IMR-90 (cell line): ENCODE data around the gene AKIRIN2. TPM values are rescaled to one million over a fixed set of nuclear protein-coding genes. Genes with fewer than 3 reads are reported as not detected.

ENCODE experiments used
- ATAC-seq: fragments of 200-7000 bp; cut with Tn5 transposase; 2 replicates; pipeline ENCODE4 v1.9.1; 2020; ENCODE audit warnings: low read depth, mild to moderate bottlenecking, moderate library complexity
- BruUV-seq: library from RNA; stranded (reverse); fragments of 400-500 nt; replicated peaks from 2 replicates; lab custom pipeline; 2021; lab: Mats Ljungman, UMichigan
- CTCF ChIA-PET: fragments of 300-600 bp; formaldehyde crosslinking; extraction: SDS; loops from one replicate; lab custom pipeline; 2021; ENCODE audit warnings: antibody characterized with exemption; lab: Yijun Ruan, JAX
- POLR2A ChIA-PET: fragments of 300-600 bp; sonication (Branson Sonifier 250); formaldehyde crosslinking; loops from one replicate; lab custom pipeline; 2022; ENCODE audit warnings: antibody characterized with exemption; ENCODE audit not compliant: unreplicated experiment; lab: Charles Lee
- DNase-seq: peaks from one replicate; pipeline ENCODE4 v3.0.0; 2013
- H2AFZ ChIP-seq: replicated peaks from 2 replicates; pipeline ENCODE3; 2013; ENCODE audit warnings: low read length, mild to moderate bottlenecking; ENCODE audit not compliant: poor library complexity
- H2AK5ac ChIP-seq: 2 replicates; pipeline ENCODE4 v1.6.1; 2013; ENCODE audit warnings: low read depth, low read length, inconsistent platforms
- H2AK9ac ChIP-seq: replicated peaks from 2 replicates; pipeline ENCODE3; 2013; ENCODE audit warnings: mild to moderate bottlenecking, low read depth, low read length, moderate library complexity; ENCODE audit not compliant: poor library complexity
- H2BK120ac ChIP-seq: 2 replicates; pipeline ENCODE4 v1.6.1; 2013; ENCODE audit warnings: low read depth, low read length, inconsistent platforms
- H2BK15ac ChIP-seq: 3 replicates; pipeline ENCODE4 v1.6.1; 2013; ENCODE audit warnings: low read depth, low read length, inconsistent platforms
- H2BK20ac ChIP-seq: 2 replicates; pipeline ENCODE4 v1.6.1; 2013; ENCODE audit warnings: low read depth, mild to moderate bottlenecking, inconsistent platforms, low read length, moderate library complexity
- H2BK5ac ChIP-seq: 2 replicates; pipeline ENCODE4 v1.6.1; 2013; ENCODE audit warnings: mild to moderate bottlenecking, low read depth, low read length, inconsistent platforms; ENCODE audit not compliant: poor library complexity, severe bottlenecking
- H3K14ac ChIP-seq: replicated peaks from 2 replicates; pipeline ENCODE4 v1.6.1; 2013; ENCODE audit warnings: low read depth, low read length, inconsistent platforms
- H3K18ac ChIP-seq: 2 replicates; pipeline ENCODE4 v1.6.1; 2013; ENCODE audit warnings: low read depth, low read length, control low read depth
- H3K23ac ChIP-seq: 2 replicates; pipeline ENCODE4 v1.6.1; 2013; ENCODE audit warnings: low read depth, low read length, inconsistent platforms
- H3K27ac ChIP-seq: 2 replicates; pipeline ENCODE4 v1.5.1; 2013; ENCODE audit warnings: mild to moderate bottlenecking, control low read depth, low read length; ENCODE audit not compliant: insufficient read depth
- H3K27me3 ChIP-seq: 2 replicates; pipeline ENCODE4 v1.6.1; 2013; ENCODE audit warnings: low read length; ENCODE audit not compliant: control insufficient read depth, insufficient read depth
- H3K36me3 ChIP-seq: 2 replicates; pipeline ENCODE4 v1.6.1; 2013; ENCODE audit warnings: low read length, mixed read lengths; ENCODE audit not compliant: control insufficient read depth, insufficient read depth
- H3K4ac ChIP-seq: 2 replicates; pipeline ENCODE4 v1.6.1; 2013; ENCODE audit warnings: low read depth, low read length, inconsistent platforms
- H3K4me1 ChIP-seq: 2 replicates; pipeline ENCODE4 v1.6.1; 2013; ENCODE audit warnings: low read length, mixed read lengths; ENCODE audit not compliant: control insufficient read depth, insufficient read depth
- H3K4me2 ChIP-seq: 2 replicates; pipeline ENCODE4 v1.6.1; 2013; ENCODE audit warnings: low read depth, mild to moderate bottlenecking, control low read depth, low read length, moderate library complexity
- H3K4me3 ChIP-seq: 2 replicates; pipeline ENCODE4 v1.5.1; 2013; ENCODE audit warnings: low read depth, mild to moderate bottlenecking, control low read depth, low read length, moderate library complexity; ENCODE audit not compliant: insufficient read depth
- H3K56ac ChIP-seq: 2 replicates; pipeline ENCODE4 v1.6.1; 2013; ENCODE audit warnings: low read length, inconsistent platforms; ENCODE audit not compliant: insufficient read depth; ENCODE audit errors: extremely low read depth
- H3K79me1 ChIP-seq, 2 experiments: 2 replicates each; pipeline ENCODE4 v1.6.1; 2013; ENCODE audit warnings: low read length in 2 of 2, inconsistent platforms in 1 of 2, low read depth in 1 of 2
- H3K9ac ChIP-seq: 2 replicates; pipeline ENCODE4 v1.6.1; 2013; ENCODE audit warnings: low read depth, low read length, control low read depth
- H3K9me1 ChIP-seq: 2 replicates; pipeline ENCODE4 v1.6.1; 2013; ENCODE audit warnings: low read length, inconsistent platforms; ENCODE audit not compliant: insufficient read depth
- H3K9me3 ChIP-seq: 2 replicates; pipeline ENCODE4 v1.6.1; 2013; ENCODE audit warnings: low read length; ENCODE audit not compliant: control insufficient read depth, insufficient read depth
- H4K20me1 ChIP-seq: 2 replicates; pipeline ENCODE4 v1.6.1; 2013; ENCODE audit warnings: low read length, inconsistent platforms; ENCODE audit not compliant: insufficient read depth
- H4K5ac ChIP-seq: 2 replicates; pipeline ENCODE4 v1.6.1; 2013; ENCODE audit warnings: mild to moderate bottlenecking, low read depth, low read length, control low read depth
- H4K8ac ChIP-seq, 2 experiments: 2 replicates each; pipeline ENCODE4 v1.6.1; 2013; ENCODE audit warnings: low read depth in 2 of 2, low read length in 2 of 2, control low read depth in 1 of 2, inconsistent platforms in 1 of 2
- H4K91ac ChIP-seq: 2 replicates; pipeline ENCODE4 v1.6.1; 2013; ENCODE audit warnings: low read depth, low read length, inconsistent platforms; ENCODE audit not compliant: insufficient read depth
- CEBPB ChIP-seq: IDR thresholded peaks from 2 replicates; pipeline ENCODE4 v1.6.1; 2012; ENCODE audit warnings: low read depth, low read length, improper control_type of control experiment
- CHD1 ChIP-seq: IDR thresholded peaks from 2 replicates; pipeline ENCODE4 v1.6.1; 2012; ENCODE audit warnings: low read depth, low read length, improper control_type of control experiment
- CTCF ChIP-seq: conservative IDR thresholded peaks from 2 replicates; pipeline ENCODE4 v1.5.1; 2012; ENCODE audit warnings: mild to moderate bottlenecking, low read depth, low read length, improper control_type of control experiment
- ELK1 ChIP-seq: fragments of 150-350 bp; IDR thresholded peaks from 2 replicates; pipeline ENCODE4 v1.6.1; 2016; ENCODE audit warnings: low read depth, mild to moderate bottlenecking, low read length, moderate library complexity, borderline replicate concordance
- FOS ChIP-seq: fragments of 150-350 bp; IDR thresholded peaks from 2 replicates; pipeline ENCODE4 v1.6.1; 2016; ENCODE audit warnings: low read depth, low read length
- MAZ ChIP-seq: IDR thresholded peaks from 2 replicates; pipeline ENCODE4 v1.6.1; 2012; ENCODE audit warnings: low read depth, mild to moderate bottlenecking, low read length, improper control_type of control experiment, moderate library complexity, borderline replicate concordance
- MXI1 ChIP-seq: IDR thresholded peaks from 2 replicates; pipeline ENCODE4 v1.6.1; 2012; ENCODE audit warnings: low read depth, mild to moderate bottlenecking, low read length, moderate library complexity, borderline replicate concordance
- NFE2L2 ChIP-seq: fragments of 150-350 bp; IDR thresholded peaks from 2 replicates; pipeline ENCODE4 v1.6.1; 2016; ENCODE audit warnings: low read depth, mild to moderate bottlenecking, low read length
- RAD21 ChIP-seq: IDR thresholded peaks from 2 replicates; pipeline ENCODE4 v1.6.1; 2012; ENCODE audit warnings: low read length, improper control_type of control experiment
- RFX5 ChIP-seq: IDR thresholded peaks from 2 replicates; pipeline ENCODE4 v1.8.0; 2012; ENCODE audit warnings: low read depth, mild to moderate bottlenecking, low read length, moderate library complexity
- SMC3 ChIP-seq: fragments of 150-350 bp; IDR thresholded peaks from 2 replicates; pipeline ENCODE4 v1.6.1; 2016; ENCODE audit warnings: low read depth, mild to moderate bottlenecking, antibody characterized with exemption, low read length, moderate library complexity
- USF2 ChIP-seq: fragments of 150-350 bp; IDR thresholded peaks from 2 replicates; pipeline ENCODE4 v1.6.1; 2017; ENCODE audit warnings: mild to moderate bottlenecking, antibody characterized with exemption, low read length, low read depth
- WGBS, 2 experiments: methylation state at CpG; one replicate each; pipeline versions ENCODE4 v1.1.5 to v1.1.7; 2013; ENCODE audit warnings: missing lambda C conversion rate in 2 of 2; ENCODE audit not compliant: insufficient read length in 1 of 2; ENCODE audit errors: extremely low coverage in 2 of 2; 5-methylcytosine and 5-hydroxymethylcytosine counted together
- dilution Hi-C: fragments of 300-500 bp; cut with HindIII; formaldehyde crosslinking; loops from one replicate; pipeline ENCODE4 v1.14.3; 2018; ENCODE audit warnings: low sequenced_read_pairs; ENCODE audit not compliant: unreplicated experiment
- in situ Hi-C: fragments of 300-500 bp; cut with MboI; formaldehyde crosslinking; loops from 3 replicates; pipeline ENCODE4 v1.14.3; 2019; ENCODE audit warnings: low sequenced_read_pairs, inconsistent platforms, mixed read lengths
- intact Hi-C: fragments of 100-400 bp; cut with micrococcal nuclease; formaldehyde crosslinking; loops from 2 replicates; pipeline ENCODE4 v1.10.0; 2022
- polyA plus RNA-seq, 3 experiments: library from polyadenylated mRNA; depleted of rRNA; stranded (reverse); fragments of >200 nt; gene quantifications; 2 replicates each; pipeline ENCODE4 v1.2.3, GENCODE V29; 2012; ENCODE audit warnings: low replicate concordance in 1 of 3
- total RNA-seq: library from RNA; depleted of rRNA; stranded (reverse); fragments of >200 nt; gene quantifications from 2 replicates; pipeline ENCODE4 v1.2.3, GENCODE V29; 2012

The AKIRIN2 gene
- total and polyA plus RNA-seq, 2 of the 4 experiments (the other 2 are of a cell fraction) = 7.9 to 26.6 TPM

GRCh38 chr6:87700397-87701343 is 1.4 kb downstream of the AKIRIN2 start:
- peak; percentile 2; the same call in 1 of the 2 replicates for ATAC-seq
- Histone ChIP-seq H3K9me1 (0 out of 2 replicates have a peak, but pooled peaks cover 8% of the 10 kb centered on the region), H3K4ac (peak overlapping the region; percentile 95), H3K14ac (peak overlapping the region; percentile 87), H2AK5ac (peak overlapping the region; percentile 79), H3K79me1 (peaks cover 0 to 15% of the 10 kb centered on the region in 2 experiments; a peak in 2 of 4 replicates), H2AFZ (peak overlapping the region; percentile 92), H3K4me3 (peak overlapping the region; percentile 59), H3K56ac (peak overlapping the region; percentile 99), H3K9ac (peak overlapping the region; percentile 99), H2BK15ac (peak overlapping the region; percentile 47; the same call in 1 of the 3 replicates), H3K18ac (peak overlapping the region; percentile 89), H2AK9ac (peak overlapping the region; percentile 99), H3K9me3 (no peaks in the 10 kb centered on the region), H3K27ac (peak overlapping the region; percentile 87), H3K4me2 (peak overlapping the region; percentile 96; the same call in 1 of the 2 replicates), H2BK20ac (no peak overlapping the region), H4K8ac (peak overlapping the region; percentile 49 to 96), H2BK120ac (peak overlapping the region; percentile 69), H4K20me1 (peaks cover 54% of the 10 kb centered on the region), H2BK5ac (peak overlapping the region; percentile 61), H4K5ac (peak overlapping the region; percentile 68), H3K23ac (peak overlapping the region; percentile 98), H3K36me3 (no peaks in the 10 kb centered on the region), H4K91ac (peak overlapping the region; percentile 90), H3K27me3 (no peaks in the 10 kb centered on the region), H3K4me1 (peaks cover 13% of the 10 kb centered on the region)
- peak; percentile 62 for DNase-seq
- intact Hi-C loops = loop anchor here (2.0 to 10.0 kb wide), 6 partner anchors 57 to 1172 kb away; partner anchors contain the start of gene CNR1
- BruUV-seq = TSS peak; percentile 33
- WGBS, 2 experiments = 0% methylated on average over 8 of the region's 18 CpGs; no CpG with 5 or more reads in 1 of the 2 experiments
- ChIA-PET POLR2A (no interaction called here), CTCF (interaction anchor here (0.6 kb wide), 2 partner anchors 39 to 333 kb away, joined by 3 read pairs; no protein-coding TSS in a partner anchor)
- in situ Hi-C loops = no loop called here
- dilution Hi-C loops = no loop called here
- TF ChIP-seq RFX5 (no peak), CTCF (peak; percentile 12; the same call in 1 of the 2 replicates), CEBPB (no peak), ELK1 (no peak), USF2 (no peak), CHD1 (no peak; the same call in 1 of the 2 replicates), SMC3 (peak; percentile 8; the same call in 1 of the 2 replicates), RAD21 (peak; percentile 25; the same call in 1 of the 2 replicates), MXI1 (no peak), MAZ (no peak), FOS (no peak), NFE2L2 (no peak)
